ENCODE results near the gene WNK2.

GRCh38 chr9:93210974-93211653, 27.2 kb downstream of the WNK2 start:
- no peak for TF ChIP-seq CTCF (conservative IDR thresholded peaks at IDR 0.05)
- TF ChIP-seq ZFX (IDR thresholded peaks at IDR 0.05): no peak

All from C4-2B (cell line).